HG03565 (cell line): ENCODE data around the gene C19orf38.
A peak's percentile ranks its signal among the peaks of the same experiment; 100 is the strongest.
"Not testable (repeated sequence)": the region's sequence is repeated elsewhere in the genome, so short reads cannot be mapped to it uniquely, and the experiment has no call there.

ENCODE experiments used
- ATAC-seq: cut with Tn5 transposase; IDR thresholded peaks from one replicate; pipeline ENCODE4 v1.9.1; 2021; ENCODE audit warnings: mild to moderate bottlenecking, moderate library complexity; ENCODE audit not compliant: unreplicated experiment

C19orf38 gene

GRCh38 chr19:10820173-10820572 lies 28.0 kb upstream of the C19orf38 start:
- ATAC-seq, result no peak

GRCh38 chr19:10823690-10824089 lies 24.5 kb upstream of the C19orf38 start:
- ATAC-seq, result no peak

GRCh38 chr19:10826231-10826630 lies 22.0 kb upstream of the C19orf38 start:
- ATAC-seq, result no peak

- no peak for ATAC-seq
Measured at GRCh38 chr19:10826846-10827245, 21.4 kb upstream of the C19orf38 start.

GRCh38 chr19:10828981-10829821 lies 19.0 kb upstream of the C19orf38 start:
- no peak for ATAC-seq

- ATAC-seq, result no peak
Measured at GRCh38 chr19:10829967-10830366, 18.2 kb upstream of the C19orf38 start.

- no peak for ATAC-seq
Measured at GRCh38 chr19:10830370-10830769, 17.8 kb upstream of the C19orf38 start.

GRCh38 chr19:10830931-10831779 lies 17.1 kb upstream of the C19orf38 start:
- ATAC-seq, result no peak

GRCh38 chr19:10831987-10832938 lies 16.0 kb upstream of the C19orf38 start:
- ATAC-seq, result no peak

- ATAC-seq, result no peak
Measured at GRCh38 chr19:10832939-10833296, 15.3 kb upstream of the C19orf38 start.

GRCh38 chr19:10835089-10835753 lies 13.0 kb upstream of the C19orf38 start:
- ATAC-seq, result no peak

- peak; percentile 59 for ATAC-seq
Measured at GRCh38 chr19:10835754-10836478, 12.3 kb upstream of the C19orf38 start, which contains the start of gene TMED1. Gene TMED1 (minus strand): TSS chr19:10836212. CDS start chr19:10836191, 21 bp downstream.

GRCh38 chr19:10836479-10837330 lies 11.5 kb upstream of the C19orf38 start:
- peak; percentile 8 for ATAC-seq

GRCh38 chr19:10837649-10838048 lies 10.6 kb upstream of the C19orf38 start:
- ATAC-seq, result not testable (repeated sequence)

- ATAC-seq, result no peak
Measured at GRCh38 chr19:10838377-10838776, 9.8 kb upstream of the C19orf38 start.

GRCh38 chr19:10839114-10840050 lies 8.8 kb upstream of the C19orf38 start:
- no peak for ATAC-seq

GRCh38 chr19:10842788-10843187 lies 5.4 kb upstream of the C19orf38 start:
- ATAC-seq, result no peak
